Superior temporal gyrus (tissue), 1 donor: ENCODE results near the gene SERPINA12.

ENCODE experiments used
- DNase-seq: peaks from one replicate; pipeline ENCODE4 v3.0.0-alpha.2; 2016; ENCODE audit errors: extremely low spot score

Gene SERPINA12

DNA sequence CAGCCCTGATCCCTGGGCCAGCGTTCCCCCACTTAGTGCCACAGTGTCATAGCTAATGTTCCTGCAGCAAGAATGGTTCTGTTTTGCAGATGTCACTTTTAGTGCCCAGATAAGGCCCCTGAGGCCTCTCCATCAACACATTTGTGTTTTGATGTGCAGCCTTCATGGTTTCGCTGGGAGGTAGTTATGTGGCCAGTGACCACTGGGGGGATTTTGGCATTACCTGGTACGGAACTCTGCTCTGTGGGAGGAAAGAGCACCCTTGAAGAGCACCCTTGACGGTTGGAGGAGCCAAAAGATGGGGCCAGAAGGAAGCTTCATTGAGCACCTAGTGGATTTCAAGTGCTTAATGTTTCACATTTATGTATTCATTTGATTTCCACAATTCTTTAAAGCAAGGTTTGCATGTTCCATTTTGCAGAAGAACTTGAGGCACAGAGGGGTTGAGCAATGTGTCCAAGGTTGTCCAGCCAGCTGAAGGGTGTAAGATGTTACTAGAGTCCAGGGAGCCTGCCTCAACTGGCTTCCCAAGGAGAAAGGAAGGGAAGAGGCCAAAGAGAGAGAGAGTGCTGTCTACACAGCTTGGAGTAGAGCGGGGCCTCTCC lies 69.7 kb downstream of the SERPINA12 start:
- no peak for DNase-seq
